DND-41 (cell line): ENCODE measurements around the gene DNAH8.

Source experiments
- ATAC-seq: fragments of 200-7000 bp; cut with Tn5 transposase; 3 replicates; pipeline ENCODE4 v1.9.1; 2021; ENCODE audit warnings: low read depth; ENCODE audit not compliant: insufficient read depth
- DNase-seq: peaks from one replicate; pipeline ENCODE4 v3.0.0-alpha.2; 2020
- H2AFZ ChIP-seq: 2 replicates; pipeline ENCODE4 v1.6.0; 2012; ENCODE audit warnings: low read depth, low read length
- H3K27ac ChIP-seq: 2 replicates; pipeline ENCODE4 v1.5.1; 2012; ENCODE audit warnings: low read length, inconsistent platforms
- H3K27me3 ChIP-seq: fragments of 200-600 bp; sonication (generic); 2 replicates; pipeline ENCODE4 v1.6.0; 2012; ENCODE audit warnings: low read length, mild to moderate bottlenecking, inconsistent platforms; ENCODE audit not compliant: insufficient read depth, poor library complexity
- H3K36me3 ChIP-seq: 2 replicates; pipeline ENCODE4 v1.5.1; 2012; ENCODE audit warnings: low read length, inconsistent platforms; ENCODE audit not compliant: insufficient read depth
- H3K4me1 ChIP-seq: 2 replicates; pipeline ENCODE4 v1.5.1; 2012; ENCODE audit warnings: mild to moderate bottlenecking, low read length; ENCODE audit not compliant: insufficient read depth
- H3K4me2 ChIP-seq: 2 replicates; pipeline ENCODE4 v1.6.0; 2012; ENCODE audit warnings: mild to moderate bottlenecking, moderate library complexity, low read length, inconsistent platforms; ENCODE audit not compliant: insufficient read depth
- H3K4me3 ChIP-seq, 2 experiments: fragments of 200-600 bp in 1 of 2; shearing (Covaris generic) in 1 of 2; 2 replicates each; pipeline ENCODE4 v1.5.1; 2012 to 2016; ENCODE audit warnings: inconsistent platforms in 2 of 2, low read length in 2 of 2, mild to moderate bottlenecking in 2 of 2, low read depth in 1 of 2, moderate library complexity in 1 of 2
- H3K79me2 ChIP-seq: 2 replicates; pipeline ENCODE4 v1.6.0; 2012; ENCODE audit warnings: low read length, inconsistent platforms; ENCODE audit not compliant: insufficient read depth
- H3K9ac ChIP-seq: 2 replicates; pipeline ENCODE4 v1.6.0; 2012; ENCODE audit warnings: low read depth, mild to moderate bottlenecking, inconsistent platforms, low read length, moderate library complexity
- H3K9me3 ChIP-seq: 2 replicates; pipeline ENCODE4 v1.5.1; 2012; ENCODE audit warnings: low read length, moderate library complexity, mild to moderate bottlenecking, inconsistent platforms; ENCODE audit not compliant: insufficient read depth, severe bottlenecking
- H4K20me1 ChIP-seq: 2 replicates; pipeline ENCODE4 v1.6.0; 2012; ENCODE audit warnings: low read length; ENCODE audit not compliant: insufficient read depth
- EZH2 ChIP-seq: IDR thresholded peaks from 3 replicates; pipeline ENCODE4 v1.6.1; 2012; ENCODE audit warnings: borderline replicate concordance, low read depth, mild to moderate bottlenecking, moderate library complexity, low read length, inconsistent platforms; ENCODE audit not compliant: severe bottlenecking
- TF ChIP-seq, protein P1 (sequence below): IDR thresholded peaks from 2 replicates; pipeline ENCODE4 v1.5.1; 2012; ENCODE audit warnings: borderline replicate concordance, low read length, moderate library complexity, mild to moderate bottlenecking; ENCODE audit not compliant: poor library complexity, severe bottlenecking; ENCODE audit errors: extremely low read depth

DNAH8 gene

DNA sequence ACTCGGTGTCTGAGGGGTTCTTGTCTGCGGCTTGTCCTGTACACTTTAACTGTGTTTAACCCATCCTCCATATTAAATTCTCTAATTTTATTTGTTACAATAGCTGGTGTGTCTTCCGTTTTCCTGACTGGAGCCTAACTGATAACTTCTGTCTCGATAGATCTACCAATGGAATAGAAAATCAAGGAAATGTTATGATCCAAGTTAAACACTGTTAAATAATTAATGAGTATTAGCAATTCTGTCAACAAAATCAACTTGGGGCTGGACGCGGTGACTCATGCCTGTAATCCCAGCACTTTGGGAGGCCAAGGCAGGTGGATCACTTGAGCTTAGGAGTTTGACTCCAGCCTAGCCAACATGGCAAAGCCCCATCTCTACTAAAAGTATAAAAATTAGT is 81.7 kb downstream of the DNAH8 start:
- no peak for ATAC-seq
- no peak for TF ChIP-seq EZH2
- TF ChIP-seq, protein P1, sequence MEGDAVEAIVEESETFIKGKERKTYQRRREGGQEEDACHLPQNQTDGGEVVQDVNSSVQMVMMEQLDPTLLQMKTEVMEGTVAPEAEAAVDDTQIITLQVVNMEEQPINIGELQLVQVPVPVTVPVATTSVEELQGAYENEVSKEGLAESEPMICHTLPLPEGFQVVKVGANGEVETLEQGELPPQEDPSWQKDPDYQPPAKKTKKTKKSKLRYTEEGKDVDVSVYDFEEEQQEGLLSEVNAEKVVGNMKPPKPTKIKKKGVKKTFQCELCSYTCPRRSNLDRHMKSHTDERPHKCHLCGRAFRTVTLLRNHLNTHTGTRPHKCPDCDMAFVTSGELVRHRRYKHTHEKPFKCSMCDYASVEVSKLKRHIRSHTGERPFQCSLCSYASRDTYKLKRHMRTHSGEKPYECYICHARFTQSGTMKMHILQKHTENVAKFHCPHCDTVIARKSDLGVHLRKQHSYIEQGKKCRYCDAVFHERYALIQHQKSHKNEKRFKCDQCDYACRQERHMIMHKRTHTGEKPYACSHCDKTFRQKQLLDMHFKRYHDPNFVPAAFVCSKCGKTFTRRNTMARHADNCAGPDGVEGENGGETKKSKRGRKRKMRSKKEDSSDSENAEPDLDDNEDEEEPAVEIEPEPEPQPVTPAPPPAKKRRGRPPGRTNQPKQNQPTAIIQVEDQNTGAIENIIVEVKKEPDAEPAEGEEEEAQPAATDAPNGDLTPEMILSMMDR = no peak
- Histone ChIP-seq H3K36me3 (no peaks in the 10 kb centered on the region), H3K27ac (no peak overlapping the region), H3K4me3 (no peak overlapping the region), H3K9me3 (no peaks in the 10 kb centered on the region), H4K20me1 (no peaks in the 10 kb centered on the region), H3K9ac (no peak overlapping the region), H2AFZ (no peak overlapping the region), H3K4me1 (no peaks in the 10 kb centered on the region), H3K27me3 (peaks cover 5% of the 10 kb centered on the region), H3K4me2 (no peak overlapping the region), H3K79me2 (no peaks in the 10 kb centered on the region)
- no peak for DNase-seq

DNA sequence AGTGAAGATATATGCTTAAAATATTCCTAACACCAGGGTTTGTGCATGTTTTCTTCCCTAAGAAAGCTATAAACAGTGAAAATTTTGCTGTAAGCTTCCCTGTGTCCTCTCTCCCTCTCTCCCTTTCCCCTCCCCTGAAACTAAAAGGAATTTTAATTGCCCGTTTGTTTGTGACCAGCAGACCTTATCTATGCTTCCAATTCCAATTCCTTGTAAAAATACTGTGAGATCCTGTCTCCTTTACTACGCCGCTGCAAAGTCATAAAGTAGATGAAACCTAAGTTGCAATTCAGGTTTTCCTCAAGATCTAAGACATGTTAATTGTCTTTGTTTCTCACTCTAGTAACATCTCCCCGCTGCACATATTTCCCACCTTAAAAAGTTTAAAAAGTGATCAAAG is 82.3 kb downstream of the DNAH8 start:
- TF ChIP-seq, protein P1 = no peak
- no peak for TF ChIP-seq EZH2
- no peaks in the 10 kb centered on the region for H3K4me1 ChIP-seq
- H3K79me2 ChIP-seq = no peaks in the 10 kb centered on the region
- no peaks in the 10 kb centered on the region for H4K20me1 ChIP-seq
- no peaks in the 10 kb centered on the region for H3K36me3 ChIP-seq
- no peak overlapping the region for H3K4me2 ChIP-seq
- no peaks in the 10 kb centered on the region for H3K9me3 ChIP-seq
- DNase-seq (no peak), ATAC-seq (no peak)
- H3K9ac ChIP-seq = no peak overlapping the region
- no peak overlapping the region for H3K27ac ChIP-seq
- H2AFZ ChIP-seq = no peak overlapping the region
- peaks cover 3% of the 10 kb centered on the region for H3K27me3 ChIP-seq
- H3K4me3 ChIP-seq = no peak overlapping the region

DNA sequence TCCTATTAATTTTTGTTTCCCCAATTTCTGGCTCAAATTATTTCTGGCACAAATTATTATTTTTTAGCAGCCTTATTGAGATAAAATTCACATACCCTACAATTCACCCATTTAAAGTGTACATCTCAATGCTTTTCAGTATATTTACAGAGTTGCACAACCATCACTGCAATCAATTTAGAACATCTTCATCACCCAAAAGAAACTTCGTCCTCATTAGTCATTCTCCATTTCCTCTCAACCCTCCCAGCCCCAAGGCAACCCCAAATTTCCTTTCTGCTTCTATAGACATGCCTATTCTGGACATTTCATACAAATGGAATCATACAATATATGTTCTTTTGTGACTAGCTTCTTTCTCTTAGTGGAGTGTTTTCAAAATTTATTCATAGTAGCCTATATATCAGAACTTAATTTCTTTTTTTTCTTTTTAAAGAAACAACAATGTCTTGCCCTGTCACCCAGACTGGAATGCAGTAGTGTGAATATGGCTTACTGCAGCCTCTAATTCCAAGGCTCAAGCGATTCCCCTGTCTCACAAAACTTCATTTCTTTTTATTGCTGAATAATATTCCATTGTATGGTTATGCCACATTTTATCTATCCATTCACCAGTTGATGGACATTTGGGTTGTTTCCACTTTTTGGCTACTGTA is 84.5 kb downstream of the DNAH8 start:
- Histone ChIP-seq H3K9me3 (no peaks in the 10 kb centered on the region), H4K20me1 (no peaks in the 10 kb centered on the region), H3K27me3 (peaks cover 10% of the 10 kb centered on the region), H3K4me3 (no peak overlapping the region), H3K9ac (no peak overlapping the region), H3K4me2 (no peak overlapping the region), H3K4me1 (no peaks in the 10 kb centered on the region), H3K27ac (no peak overlapping the region), H3K36me3 (no peaks in the 10 kb centered on the region), H2AFZ (no peak overlapping the region), H3K79me2 (no peaks in the 10 kb centered on the region)
- DNase-seq (no peak), ATAC-seq (no peak)
- TF ChIP-seq EZH2 = no peak
- TF ChIP-seq, protein P1 = no peak

DNA sequence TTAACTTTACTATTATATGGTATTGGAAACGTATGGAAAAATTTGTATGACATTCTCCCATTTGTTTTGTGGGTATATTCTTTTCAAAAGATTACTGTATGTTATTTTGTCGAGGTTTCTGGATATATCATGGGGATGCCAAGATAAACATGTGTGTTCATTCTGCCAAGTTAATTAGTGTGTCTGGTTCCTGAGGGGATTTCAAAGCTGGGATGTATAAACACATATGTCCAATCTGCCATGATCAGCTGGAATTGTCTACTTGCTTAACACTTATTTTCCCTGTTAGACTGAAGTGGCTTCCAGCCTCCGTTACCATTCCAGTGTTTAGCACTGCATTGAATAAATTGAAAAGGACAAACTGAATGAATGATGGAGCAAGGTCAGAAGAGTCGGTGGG is 86.2 kb downstream of the DNAH8 start:
- no peak overlapping the region for H3K9ac ChIP-seq
- ATAC-seq (no peak), DNase-seq (no peak)
- no peaks in the 10 kb centered on the region for H3K79me2 ChIP-seq
- H3K27ac ChIP-seq = no peak overlapping the region
- H3K9me3 ChIP-seq = no peaks in the 10 kb centered on the region
- H3K4me2 ChIP-seq = no peak overlapping the region
- no peak overlapping the region for H2AFZ ChIP-seq
- H3K4me3 ChIP-seq = no peak overlapping the region
- no peaks in the 10 kb centered on the region for H4K20me1 ChIP-seq
- no peak for TF ChIP-seq EZH2
- TF ChIP-seq, protein P1 = no peak
- H3K27me3 ChIP-seq = peaks cover 11% of the 10 kb centered on the region
- no peaks in the 10 kb centered on the region for H3K4me1 ChIP-seq
- no peaks in the 10 kb centered on the region for H3K36me3 ChIP-seq
